ENCODE measurements around the gene ACRV1. TPM values are rescaled to one million over a fixed set of nuclear protein-coding genes. Genes with fewer than 3 reads are reported as not detected.
"Not testable (repeated sequence)": the region's sequence is repeated elsewhere in the genome, so short reads cannot be mapped to it uniquely, and the experiment has no call there.

ACRV1 gene
- total RNA-seq, 1 experiment from 2014 or later, result not detected

DNA sequence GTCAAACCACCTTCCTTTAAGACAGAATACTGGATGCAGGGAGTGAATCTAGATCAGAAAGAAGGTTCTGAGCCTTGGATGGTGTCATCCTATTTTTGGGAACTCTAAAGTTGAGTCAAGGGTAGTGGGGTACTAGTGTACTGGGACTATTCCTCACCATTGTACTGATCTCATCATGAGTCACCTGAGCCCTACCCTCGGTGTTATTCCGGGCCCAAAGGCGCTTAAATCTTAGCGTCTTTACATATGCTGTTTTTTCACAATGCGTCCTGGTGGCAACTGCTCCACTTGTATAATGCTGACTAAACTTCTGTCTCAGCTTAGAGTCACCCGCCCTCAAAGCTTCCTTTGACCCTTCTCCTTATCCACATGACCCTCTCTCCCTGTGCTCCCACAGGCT, 40.1 kb upstream of the ACRV1 start:
- no peaks in the 10 kb centered on the region for H3K4me1 ChIP-seq
- ChIA-PET POLR2A (no interaction called here), CTCF (no interaction called here)
- no peaks in the 10 kb centered on the region for H3K36me3 Mint-ChIP-seq (ENCODE audit: insufficient read depth, unreplicated experiment)
- no peak overlapping the region for H3K27ac Mint-ChIP-seq (ENCODE audit: unreplicated experiment)
- H3K36me3 ChIP-seq (ENCODE audit: control insufficient read depth, insufficient read depth, low read length), result no peaks in the 10 kb centered on the region
- BruUV-seq (replicated peaks), result no TSS peak
- no peak for DNase-seq
- peaks cover 3% of the 10 kb centered on the region; the same call in 1 of the 2 replicates for H3K9me3 ChIP-seq
- no peak overlapping the region for H3K4me3 ChIP-seq (ENCODE audit: low read depth, low read length)
- no peak overlapping the region for H3K4me3 Mint-ChIP-seq (ENCODE audit: unreplicated experiment)
- TF ChIP-seq CTCF (IDR thresholded peaks at IDR 0.05; ENCODE audit: insufficient read depth in 1 of 2, low read depth in 1 of 2, low read length in 1 of 2, severe bottlenecking in 1 of 2, unreplicated experiment in 1 of 2), result no peak
- no peaks in the 10 kb centered on the region for H3K4me1 Mint-ChIP-seq (ENCODE audit: low read depth, unreplicated experiment)
- H3K9me3 Mint-ChIP-seq (ENCODE audit: unreplicated experiment), result no peaks in the 10 kb centered on the region
- H3K27me3 Mint-ChIP-seq (ENCODE audit: insufficient read depth, unreplicated experiment), result peaks cover 31% of the 10 kb centered on the region
- intact Hi-C loops (cut with micrococcal nuclease; ENCODE audit: unreplicated experiment), result no loop called here
- no peaks in the 10 kb centered on the region; the same call in none of the 2 replicates for H3K27me3 ChIP-seq (replicated peaks; ENCODE audit: control insufficient read depth, insufficient read depth, low read length)

DNA sequence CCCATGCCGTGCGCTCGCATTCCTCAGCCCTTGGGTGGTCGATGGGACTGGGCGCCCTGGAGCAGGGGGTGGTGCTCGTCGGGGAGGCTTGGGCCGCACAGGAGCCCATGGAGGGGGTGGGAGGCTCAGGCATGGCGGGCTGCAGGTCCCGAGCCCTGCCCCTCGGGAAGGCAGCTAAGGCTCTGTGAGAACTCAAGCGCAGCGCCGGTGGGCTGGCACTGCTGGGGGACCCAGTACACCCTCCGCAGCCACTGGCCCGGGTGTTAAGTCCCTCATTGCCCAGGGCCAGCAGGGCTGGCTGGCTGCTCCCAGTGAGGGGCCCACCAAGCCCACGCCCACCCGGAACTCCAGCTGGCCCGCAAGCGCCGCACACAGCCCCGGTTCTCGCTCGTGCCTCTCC, 24.0 kb upstream of the ACRV1 start:
- intact Hi-C loops (cut with micrococcal nuclease; ENCODE audit: unreplicated experiment); CTCF ChIA-PET; H3K36me3 Mint-ChIP-seq (ENCODE audit: insufficient read depth, unreplicated experiment); H3K9me3 ChIP-seq; BruUV-seq (replicated peaks); H3K27ac Mint-ChIP-seq (ENCODE audit: unreplicated experiment); H3K4me1 Mint-ChIP-seq (ENCODE audit: low read depth, unreplicated experiment); POLR2A ChIA-PET; H3K27me3 ChIP-seq (replicated peaks; ENCODE audit: control insufficient read depth, insufficient read depth, low read length); H3K9me3 Mint-ChIP-seq (ENCODE audit: unreplicated experiment); H3K4me1 ChIP-seq; H3K4me3 Mint-ChIP-seq (ENCODE audit: unreplicated experiment); H3K36me3 ChIP-seq (ENCODE audit: control insufficient read depth, insufficient read depth, low read length); H3K4me3 ChIP-seq (ENCODE audit: low read depth, low read length); DNase-seq: not testable (repeated sequence)
- peaks cover 19% of the 10 kb centered on the region for H3K27me3 Mint-ChIP-seq (ENCODE audit: insufficient read depth, unreplicated experiment)

DNA sequence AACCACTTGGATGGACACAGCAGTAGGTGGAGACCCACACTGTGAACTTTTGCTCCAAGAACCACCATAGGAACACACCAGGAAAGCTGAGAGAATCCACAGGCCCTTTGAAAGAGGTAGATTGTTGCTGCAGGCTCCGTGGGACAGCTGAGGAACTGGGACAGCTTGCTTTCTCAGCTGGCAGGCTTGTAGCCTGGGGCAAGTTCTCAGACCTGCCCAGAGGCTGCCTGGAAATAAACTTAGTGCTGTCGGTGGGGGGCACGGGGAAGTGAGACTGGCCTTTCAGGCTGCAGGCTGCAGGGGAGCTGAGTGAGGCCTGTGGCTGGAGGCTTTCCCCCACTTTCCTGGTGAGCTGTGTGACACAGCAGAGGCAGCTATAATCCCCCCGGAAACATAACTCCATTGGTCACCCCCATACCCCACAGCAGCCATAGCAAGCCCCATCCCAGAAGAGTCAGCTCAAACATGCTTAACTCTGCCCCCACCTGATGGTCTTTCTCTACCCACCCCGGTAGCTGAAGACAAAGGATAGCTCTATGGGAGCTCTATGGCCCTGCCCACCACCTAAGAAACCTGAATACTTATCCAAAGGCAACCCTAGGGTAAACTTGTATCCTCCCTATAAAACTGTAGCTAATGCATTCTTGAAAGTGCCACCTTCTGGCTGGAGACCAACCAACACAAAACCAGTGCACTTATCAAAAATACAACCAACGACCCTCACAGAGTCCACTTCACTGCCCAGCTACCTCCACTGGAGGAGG, 21.4 kb upstream of the ACRV1 start:
- ChIA-PET CTCF (interaction anchor here (0.6 kb wide), 2 partner anchors 22 to 235 kb away, joined by 3 to 5 read pairs; no protein-coding TSS in a partner anchor), POLR2A (no interaction called here)
- no peaks in the 10 kb centered on the region for H3K4me1 Mint-ChIP-seq (ENCODE audit: low read depth, unreplicated experiment)
- H3K4me3 Mint-ChIP-seq (ENCODE audit: unreplicated experiment), result no peak overlapping the region
- Histone ChIP-seq H3K27me3 (replicated peaks; ENCODE audit: control insufficient read depth, insufficient read depth, low read length) (no peaks in the 10 kb centered on the region), H3K4me3 (ENCODE audit: low read depth, low read length) (no peak overlapping the region), H3K9me3 (no peaks in the 10 kb centered on the region), H3K36me3 (ENCODE audit: control insufficient read depth, insufficient read depth, low read length) (no peaks in the 10 kb centered on the region), H3K4me1 (no peaks in the 10 kb centered on the region)
- peaks cover 19% of the 10 kb centered on the region for H3K27me3 Mint-ChIP-seq (ENCODE audit: insufficient read depth, unreplicated experiment)
- BruUV-seq (replicated peaks), result no TSS peak
- no peak overlapping the region for H3K27ac Mint-ChIP-seq (ENCODE audit: unreplicated experiment)
- no peaks in the 10 kb centered on the region for H3K9me3 Mint-ChIP-seq (ENCODE audit: unreplicated experiment)
- no peak for TF ChIP-seq CTCF (IDR thresholded peaks at IDR 0.05; ENCODE audit: insufficient read depth in 1 of 2, low read depth in 1 of 2, low read length in 1 of 2, severe bottlenecking in 1 of 2, unreplicated experiment in 1 of 2)
- H3K36me3 Mint-ChIP-seq (ENCODE audit: insufficient read depth, unreplicated experiment), result no peaks in the 10 kb centered on the region
- intact Hi-C loops (cut with micrococcal nuclease; ENCODE audit: unreplicated experiment), result no loop called here
- DNase-seq, result no peak
